BE2C (cell line): ENCODE results near the gene FAM81A.

Experiments used
- DNase-seq: peaks from one replicate; pipeline ENCODE4 v3.0.0-alpha.2; 2020
- H3K27me3 ChIP-seq: fragments of 250-450 bp; sonication (Bioruptor Pico); 2 replicates; pipeline ENCODE4 v1.5.1; 2020; ENCODE audit warnings: mild to moderate bottlenecking
- H3K36me3 ChIP-seq: fragments of 250-450 bp; sonication (Bioruptor Pico); 2 replicates; pipeline ENCODE4 v1.5.1; 2020; ENCODE audit warnings: mild to moderate bottlenecking
- H3K4me1 ChIP-seq: fragments of 250-450 bp; sonication (Bioruptor Pico); 2 replicates; pipeline ENCODE4 v1.5.1; 2020
- H3K4me3 ChIP-seq: 2 replicates; pipeline ENCODE4 v1.5.1; 2011; ENCODE audit warnings: low read depth, low read length
- H3K9me3 ChIP-seq: fragments of 250-450 bp; sonication (Bioruptor Pico); 2 replicates; pipeline ENCODE4 v1.5.1; 2020
- TF ChIP-seq, protein P1 (sequence below): IDR thresholded peaks from 2 replicates; pipeline ENCODE4 v1.5.1; 2012; ENCODE audit warnings: mild to moderate bottlenecking, low read depth, low read length

Gene FAM81A

GRCh38 chr15:59443341-59444072 is 5.5 kb downstream of the FAM81A start:
- TF ChIP-seq, protein P1, sequence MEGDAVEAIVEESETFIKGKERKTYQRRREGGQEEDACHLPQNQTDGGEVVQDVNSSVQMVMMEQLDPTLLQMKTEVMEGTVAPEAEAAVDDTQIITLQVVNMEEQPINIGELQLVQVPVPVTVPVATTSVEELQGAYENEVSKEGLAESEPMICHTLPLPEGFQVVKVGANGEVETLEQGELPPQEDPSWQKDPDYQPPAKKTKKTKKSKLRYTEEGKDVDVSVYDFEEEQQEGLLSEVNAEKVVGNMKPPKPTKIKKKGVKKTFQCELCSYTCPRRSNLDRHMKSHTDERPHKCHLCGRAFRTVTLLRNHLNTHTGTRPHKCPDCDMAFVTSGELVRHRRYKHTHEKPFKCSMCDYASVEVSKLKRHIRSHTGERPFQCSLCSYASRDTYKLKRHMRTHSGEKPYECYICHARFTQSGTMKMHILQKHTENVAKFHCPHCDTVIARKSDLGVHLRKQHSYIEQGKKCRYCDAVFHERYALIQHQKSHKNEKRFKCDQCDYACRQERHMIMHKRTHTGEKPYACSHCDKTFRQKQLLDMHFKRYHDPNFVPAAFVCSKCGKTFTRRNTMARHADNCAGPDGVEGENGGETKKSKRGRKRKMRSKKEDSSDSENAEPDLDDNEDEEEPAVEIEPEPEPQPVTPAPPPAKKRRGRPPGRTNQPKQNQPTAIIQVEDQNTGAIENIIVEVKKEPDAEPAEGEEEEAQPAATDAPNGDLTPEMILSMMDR, result no peak
- H3K36me3 ChIP-seq, result no peaks in the 10 kb centered on the region
- H3K9me3 ChIP-seq, result no peaks in the 10 kb centered on the region
- H3K4me1 ChIP-seq, result no peaks in the 10 kb centered on the region; the same call in 1 of the 2 replicates
- DNase-seq, result no peak
- H3K27me3 ChIP-seq, result peaks cover 9% of the 10 kb centered on the region
- no peak overlapping the region for H3K4me3 ChIP-seq

DNA sequence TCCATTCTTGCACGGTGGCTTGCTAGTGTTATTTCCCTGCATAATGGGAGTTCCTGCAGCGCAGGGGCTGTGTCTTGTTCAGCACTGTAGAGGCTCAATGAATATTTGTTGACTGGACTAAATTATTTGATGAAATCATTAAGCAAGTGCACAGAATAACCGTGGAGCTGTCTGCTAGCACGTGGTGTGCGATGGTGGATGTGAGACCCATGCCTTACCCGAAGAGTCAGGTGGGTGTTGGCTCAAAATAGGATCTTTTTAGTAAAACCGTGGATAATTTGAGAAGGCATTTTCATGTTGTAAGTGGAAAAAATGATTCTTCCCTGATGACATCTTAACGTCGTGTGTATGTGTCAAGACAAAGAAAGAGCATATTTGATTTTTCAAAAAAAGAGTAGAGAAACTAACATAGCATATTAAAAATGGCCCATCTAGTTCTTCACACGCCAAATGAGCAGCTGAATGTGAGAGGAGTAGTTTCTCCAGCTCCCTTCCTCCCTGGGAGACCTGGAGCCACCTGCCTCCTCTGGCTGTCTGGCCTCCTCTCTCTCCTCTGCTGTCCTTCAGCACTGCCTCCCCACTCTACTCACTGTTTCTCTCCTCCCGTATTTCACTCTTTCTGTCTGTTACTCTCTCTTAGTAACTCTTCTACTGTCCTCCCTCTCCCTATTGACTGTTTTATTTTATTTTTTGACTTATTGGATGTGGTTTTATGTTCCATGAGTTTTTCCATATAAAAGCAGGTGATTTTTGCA is 6.3 kb downstream of the FAM81A start:
- Histone ChIP-seq H3K36me3 (no peaks in the 10 kb centered on the region), H3K27me3 (peaks cover 2% of the 10 kb centered on the region), H3K9me3 (no peaks in the 10 kb centered on the region), H3K4me1 (no peaks in the 10 kb centered on the region), H3K4me3 (no peak overlapping the region)
- no peak for DNase-seq
- TF ChIP-seq, protein P1, result no peak

GRCh38 chr15:59444980-59445545 is 7.1 kb downstream of the FAM81A start:
- H3K36me3 ChIP-seq, result no peaks in the 10 kb centered on the region
- no peaks in the 10 kb centered on the region for H3K4me1 ChIP-seq

DNA sequence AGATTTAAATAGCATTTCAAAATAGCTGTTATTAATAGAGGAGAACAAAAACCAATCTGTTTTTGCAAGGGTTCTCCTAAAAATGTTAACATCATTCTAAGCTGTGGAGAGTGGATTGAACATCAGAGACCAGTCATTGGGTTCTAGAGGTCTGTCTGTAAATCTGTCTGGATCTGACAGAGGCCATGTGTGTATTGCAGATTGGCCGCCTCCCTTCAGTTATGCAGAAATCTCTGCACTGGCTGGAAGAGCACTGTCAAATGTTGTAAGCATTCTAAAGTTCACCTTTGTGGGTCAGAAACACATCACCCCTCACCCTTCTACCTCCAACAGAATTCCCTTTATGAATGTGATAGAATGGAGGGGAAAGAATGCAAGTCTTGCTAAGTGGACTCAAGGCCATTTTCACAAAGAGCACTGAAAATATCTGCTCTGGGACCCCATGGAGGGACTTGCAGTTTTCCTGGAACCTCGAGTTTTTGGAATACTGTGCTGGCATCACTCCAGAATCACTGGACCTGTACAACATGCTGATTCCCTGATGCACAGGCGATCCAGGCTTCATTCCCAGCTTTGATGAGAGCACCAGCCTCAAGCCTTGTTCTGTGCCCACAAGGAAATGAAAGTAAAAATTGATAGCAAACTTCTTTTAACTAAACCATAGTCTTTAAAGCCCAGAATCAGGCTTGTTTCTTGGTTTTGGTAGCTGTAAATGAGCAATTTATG is 8.4 kb downstream of the FAM81A start:
- H3K27me3 ChIP-seq, result no peaks in the 10 kb centered on the region
- H3K4me3 ChIP-seq, result no peak overlapping the region
- H3K4me1 ChIP-seq, result no peaks in the 10 kb centered on the region
- no peak for DNase-seq
- H3K9me3 ChIP-seq, result no peaks in the 10 kb centered on the region
- H3K36me3 ChIP-seq, result no peaks in the 10 kb centered on the region
- TF ChIP-seq, protein P1, result no peak

More at GRCh38 chr15:59444980-59445545, 7.1 kb downstream of the FAM81A start:
- TF ChIP-seq, protein P1, result no peak
- Histone ChIP-seq H3K27me3 (no peaks in the 10 kb centered on the region), H3K9me3 (no peaks in the 10 kb centered on the region), H3K4me3 (no peak overlapping the region)
- DNase-seq, result no peak

DNA sequence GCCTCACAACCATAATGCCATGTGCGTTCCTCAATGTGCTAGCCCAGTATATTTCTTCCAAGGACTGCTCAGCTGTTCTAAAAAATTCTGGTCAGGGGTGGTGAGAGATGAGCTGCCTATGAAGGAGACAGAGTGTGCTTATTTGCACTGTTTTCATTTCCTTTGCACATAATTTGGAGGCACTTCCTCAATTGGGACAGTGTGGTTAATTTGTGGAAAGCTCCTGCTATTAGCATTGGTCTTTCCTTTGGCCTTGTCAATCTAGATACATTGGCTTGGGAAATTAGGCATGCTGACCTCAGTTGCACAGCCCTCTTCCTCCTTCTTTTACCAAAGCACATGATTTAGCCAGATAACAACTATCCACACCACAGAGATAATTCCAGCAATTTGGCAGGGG is 9.4 kb downstream of the FAM81A start:
- no peaks in the 10 kb centered on the region for H3K9me3 ChIP-seq
- H3K4me1 ChIP-seq, result no peaks in the 10 kb centered on the region
- TF ChIP-seq, protein P1, result no peak
- no peaks in the 10 kb centered on the region for H3K27me3 ChIP-seq
- no peak for DNase-seq
- H3K36me3 ChIP-seq, result no peaks in the 10 kb centered on the region
- H3K4me3 ChIP-seq, result no peak overlapping the region
